Measurements from ENCODE around the gene S100A2. TPM values are rescaled to one million over a fixed set of nuclear protein-coding genes. Genes with fewer than 3 reads are reported as not detected.

The S100A2 gene
- total and polyA plus RNA-seq, 2 of the 13 experiments (the other 11 are each of a cell fraction or from before 2014, with no cell fraction given): 1.2 TPM

DNA sequence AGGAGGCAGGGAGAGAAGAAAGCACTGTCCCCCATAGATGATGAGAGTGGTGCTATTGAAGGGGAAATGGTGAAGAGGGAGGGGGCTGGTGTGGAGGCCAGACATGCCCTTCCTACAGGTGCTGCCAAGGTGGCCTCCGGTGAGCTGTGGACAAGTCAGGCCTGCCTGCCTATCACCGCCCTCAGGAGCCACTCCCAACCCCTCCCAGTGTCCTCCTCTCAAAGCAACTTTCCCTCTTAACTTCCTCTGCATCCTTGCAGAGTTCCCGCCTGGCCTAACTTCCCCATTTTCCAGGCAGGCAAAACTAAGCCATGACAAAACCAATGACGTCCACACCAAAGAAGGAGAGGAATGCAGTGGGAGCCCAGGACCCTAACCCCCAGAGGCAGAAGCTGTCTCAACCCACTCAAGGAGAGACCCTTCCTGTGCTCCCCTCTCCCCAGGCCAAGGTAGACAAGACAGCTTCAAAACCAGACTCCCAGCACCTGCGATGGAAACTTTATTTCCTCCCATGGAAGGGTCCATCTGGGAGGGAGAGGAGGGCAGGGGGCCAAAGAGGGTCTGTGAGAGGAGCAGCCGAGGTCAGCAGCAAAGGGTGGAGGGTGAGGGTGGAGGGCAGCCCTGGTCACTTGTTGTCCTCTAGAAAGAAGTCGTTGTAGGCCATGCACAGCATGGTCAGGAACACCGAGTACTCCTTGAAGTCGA lies 28.8 kb downstream of the S100A2 start:
- in situ Hi-C loops (cut with HindIII; ENCODE audit: extremely low pct_ligation_motif_present, low pct_unique_long_range_greater_than_20kb): no loop called here
- no peaks in the 10 kb centered on the region for H3K36me3 ChIP-seq (replicated peaks in 1 of 2; ENCODE audit: control insufficient read depth in 1 of 2, insufficient read depth in 2 of 2, low read length in 2 of 2)
- no peak overlapping the region for H3K27ac ChIP-seq (ENCODE audit: extremely low read length, insufficient read depth, low read length)
- no peak overlapping the region for H2AFZ ChIP-seq (ENCODE audit: low read length)
- ATAC-seq: no peak
- WGBS (ENCODE audit: low lambda C conversion rate): 60% methylated on average over 9 of the region's 9 CpGs
- no peaks in the 10 kb centered on the region for H3K79me2 ChIP-seq (ENCODE audit: insufficient read depth, low read length)
- intact Hi-C loops (cut with micrococcal nuclease; ENCODE audit: unreplicated experiment): no loop called here
- no peaks in the 10 kb centered on the region for H3K9me3 ChIP-seq (ENCODE audit: low read length)
- ChIA-PET CTCF (ENCODE audit: low intra/inter-chr PET ratio, low total read pairs) (no interaction called here), POLR2A (interaction anchor here (1.6 to 6.6 kb wide), 4 partner anchors 8 to 29 kb away, joined by 5 to 49 read pairs (median 16); partner anchors contain the start of genes S100A2 and S100A4)
- no TSS peak for BruUV-seq (replicated peaks)
- H3K4me2 ChIP-seq (ENCODE audit: low read depth, low read length): peak overlapping the region; percentile 69
- no peak overlapping the region for H3K9ac ChIP-seq (ENCODE audit: insufficient read depth, low read depth, low read length)
- TF ChIP-seq ZNF629 (CRISPR knock-in tag; conservative IDR thresholded peaks at IDR 0.05) (0 out of 2 replicates have a peak, but pooled peaks have one; percentile 8), ZNF235 (CRISPR knock-in tag; IDR thresholded peaks at IDR 0.05; ENCODE audit: borderline replicate concordance) (no peak)
- FAIRE-seq: no peak
- no peak for DNase-seq (ENCODE audit: low spot score)
- peak overlapping the region in 1 of 3 experiments; percentile 65; a peak in 3 of 6 replicates for H3K4me3 ChIP-seq (replicated peaks in 1 of 3; ENCODE audit: insufficient read depth in 1 of 3, low read depth in 2 of 3, low read length in 3 of 3)
- H4K20me1 ChIP-seq (ENCODE audit: insufficient read depth, low read length): no peaks in the 10 kb centered on the region
- H3K27me3 ChIP-seq (ENCODE audit: control insufficient read depth in 1 of 2, insufficient read depth in 2 of 2, low read length in 2 of 2): peaks cover 0 to 10% of the 10 kb centered on the region in 2 experiments; a peak in 2 of 5 replicates
- H3K4me1 ChIP-seq (ENCODE audit: insufficient read depth, low read length): peaks cover 90% of the 10 kb centered on the region

DNA sequence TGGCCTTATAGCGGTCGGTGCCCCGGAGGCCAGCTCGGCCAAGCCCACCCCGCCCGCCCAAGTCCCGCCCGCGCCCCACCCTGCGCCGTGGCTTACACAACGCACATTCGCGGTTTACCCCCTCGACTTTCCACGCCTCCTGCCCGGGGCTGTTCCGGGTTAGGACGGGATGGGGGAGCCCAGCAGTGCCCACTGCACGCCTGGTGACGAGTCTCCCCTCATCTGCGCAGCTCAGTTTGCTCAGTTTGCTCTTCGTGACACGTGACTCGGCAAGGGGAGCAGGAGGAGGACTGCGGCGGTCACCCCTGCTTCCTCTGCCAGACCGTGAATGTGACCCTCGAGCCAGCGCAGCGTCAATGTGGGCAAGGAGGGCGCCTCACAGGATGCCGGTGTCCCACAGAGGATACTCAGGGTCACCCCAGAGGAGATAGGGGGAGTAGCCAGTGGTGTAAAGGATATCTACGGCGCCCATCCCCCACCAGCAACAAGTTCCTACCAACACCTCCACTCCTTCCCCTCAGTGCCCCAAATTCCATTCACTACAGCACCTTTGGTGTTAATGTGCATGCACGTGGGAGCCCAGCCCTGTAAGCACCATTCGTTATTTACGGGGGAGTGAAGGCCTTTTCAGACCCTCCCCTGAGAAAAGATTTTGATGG lies 29.5 kb downstream of the S100A2 start:
- ChIA-PET CTCF (ENCODE audit: low intra/inter-chr PET ratio, low total read pairs) (no interaction called here), POLR2A (interaction anchor here (0.9 to 6.6 kb wide), 7 partner anchors 9 to 98 kb away, joined by 4 to 49 read pairs (median 6); partner anchors contain the start of genes CHTOP, S100A13, S100A2 and S100A4)
- peak overlapping the region; percentile 69 for H3K4me2 ChIP-seq (ENCODE audit: low read depth, low read length)
- H3K27me3 ChIP-seq (ENCODE audit: control insufficient read depth in 1 of 2, insufficient read depth in 2 of 2, low read length in 2 of 2): peaks cover 0 to 10% of the 10 kb centered on the region in 2 experiments; a peak in 1 of 5 replicates
- no TSS peak for BruUV-seq (replicated peaks)
- 58% methylated on average over 18 of the region's 38 CpGs for WGBS (ENCODE audit: low lambda C conversion rate)
- H2AFZ ChIP-seq (ENCODE audit: low read length): no peak overlapping the region
- H3K79me2 ChIP-seq (ENCODE audit: insufficient read depth, low read length): no peaks in the 10 kb centered on the region
- peaks cover 87% of the 10 kb centered on the region for H3K4me1 ChIP-seq (ENCODE audit: insufficient read depth, low read length)
- no peak for FAIRE-seq
- in situ Hi-C loops (cut with HindIII; ENCODE audit: extremely low pct_ligation_motif_present, low pct_unique_long_range_greater_than_20kb): no loop called here
- no peaks in the 10 kb centered on the region for H3K9me3 ChIP-seq (ENCODE audit: low read length)
- no peaks in the 10 kb centered on the region for H3K36me3 ChIP-seq (replicated peaks in 1 of 2; ENCODE audit: control insufficient read depth in 1 of 2, insufficient read depth in 2 of 2, low read length in 2 of 2)
- no peak overlapping the region for H3K27ac ChIP-seq (ENCODE audit: extremely low read length, insufficient read depth, low read length)
- intact Hi-C loops (cut with micrococcal nuclease; ENCODE audit: unreplicated experiment): no loop called here
- H3K9ac ChIP-seq (ENCODE audit: insufficient read depth, low read depth, low read length): peak overlapping the region; percentile 56; the same call in 1 of the 2 replicates
- ATAC-seq: no peak
- H3K4me3 ChIP-seq (replicated peaks in 1 of 3; ENCODE audit: insufficient read depth in 1 of 3, low read depth in 2 of 3, low read length in 3 of 3): peak overlapping the region in 2 of 3 experiments; percentile 55 to 65; a peak in 4 of 6 replicates
- peak; percentile 41 for DNase-seq (ENCODE audit: low spot score)
- H4K20me1 ChIP-seq (ENCODE audit: insufficient read depth, low read length): no peaks in the 10 kb centered on the region
- no peak for TF ChIP-seq ZBTB1 (CRISPR knock-in tag; IDR thresholded peaks at IDR 0.05; ENCODE audit: borderline replicate concordance)
- TF ChIP-seq GLI4 (CRISPR knock-in tag; IDR thresholded peaks at IDR 0.05; ENCODE audit: borderline replicate concordance): no peak
- no peak for TF ChIP-seq TRIM24 (CRISPR knock-in tag; IDR thresholded peaks at IDR 0.05)
- no peak for TF ChIP-seq SIX4 (CRISPR knock-in tag; IDR thresholded peaks at IDR 0.05)
- TF ChIP-seq, protein P1, sequence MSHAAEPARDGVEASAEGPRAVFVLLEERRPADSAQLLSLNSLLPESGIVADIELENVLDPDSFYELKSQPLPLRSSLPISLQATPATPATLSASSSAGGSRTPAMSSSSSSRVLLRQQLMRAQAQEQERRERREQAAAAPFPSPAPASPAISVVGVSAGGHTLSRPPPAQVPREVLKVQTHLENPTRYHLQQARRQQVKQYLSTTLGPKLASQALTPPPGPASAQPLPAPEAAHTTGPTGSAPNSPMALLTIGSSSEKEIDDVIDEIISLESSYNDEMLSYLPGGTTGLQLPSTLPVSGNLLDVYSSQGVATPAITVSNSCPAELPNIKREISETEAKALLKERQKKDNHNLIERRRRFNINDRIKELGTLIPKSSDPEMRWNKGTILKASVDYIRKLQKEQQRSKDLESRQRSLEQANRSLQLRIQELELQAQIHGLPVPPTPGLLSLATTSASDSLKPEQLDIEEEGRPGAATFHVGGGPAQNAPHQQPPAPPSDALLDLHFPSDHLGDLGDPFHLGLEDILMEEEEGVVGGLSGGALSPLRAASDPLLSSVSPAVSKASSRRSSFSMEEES (CRISPR knock-in tag; IDR thresholded peaks at IDR 0.05): 0 out of 2 replicates have a peak, but pooled peaks have one; percentile 44
- TF ChIP-seq GABPB1 (CRISPR knock-in tag; IDR thresholded peaks at IDR 0.05): peak; percentile 34; the same call in 1 of the 2 replicates
- TF ChIP-seq PPARG (CRISPR knock-in tag; conservative IDR thresholded peaks at IDR 0.05): no peak
- TF ChIP-seq RBFOX2 (IDR thresholded peaks at IDR 0.05; ENCODE audit: low read depth, low read length): 0 out of 2 replicates have a peak, but pooled peaks have one; percentile 41
- TF ChIP-seq, protein P2, sequence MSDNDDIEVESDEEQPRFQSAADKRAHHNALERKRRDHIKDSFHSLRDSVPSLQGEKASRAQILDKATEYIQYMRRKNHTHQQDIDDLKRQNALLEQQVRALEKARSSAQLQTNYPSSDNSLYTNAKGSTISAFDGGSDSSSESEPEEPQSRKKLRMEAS (IDR thresholded peaks at IDR 0.05): 0 out of 2 replicates have a peak, but pooled peaks have one; percentile 15
- no peak for TF ChIP-seq RBM39 (IDR thresholded peaks at IDR 0.05; ENCODE audit: low read depth, low read length, poor library complexity, severe bottlenecking)
- no peak for TF ChIP-seq PRPF4 (IDR thresholded peaks at IDR 0.05; ENCODE audit: low read depth, low read length, poor library complexity, severe bottlenecking)
- TF ChIP-seq ZNF761 (CRISPR knock-in tag; conservative IDR thresholded peaks at IDR 0.05): no peak
- peak; percentile 40 for TF ChIP-seq BHLHE40 (IDR thresholded peaks at IDR 0.05; ENCODE audit: low read length)

Measured in HepG2 (cell line).